Measurements from ENCODE around the gene TIMP1. TPM values are rescaled to one million over a fixed set of nuclear protein-coding genes. Genes with fewer than 3 reads are reported as not detected.
"Not testable (repeated sequence)": the region's sequence is repeated elsewhere in the genome, so short reads cannot be mapped to it uniquely, and the experiment has no call there.

Gene TIMP1
- total RNA-seq, 1 experiment from 2014 or later, result 101 TPM

DNA sequence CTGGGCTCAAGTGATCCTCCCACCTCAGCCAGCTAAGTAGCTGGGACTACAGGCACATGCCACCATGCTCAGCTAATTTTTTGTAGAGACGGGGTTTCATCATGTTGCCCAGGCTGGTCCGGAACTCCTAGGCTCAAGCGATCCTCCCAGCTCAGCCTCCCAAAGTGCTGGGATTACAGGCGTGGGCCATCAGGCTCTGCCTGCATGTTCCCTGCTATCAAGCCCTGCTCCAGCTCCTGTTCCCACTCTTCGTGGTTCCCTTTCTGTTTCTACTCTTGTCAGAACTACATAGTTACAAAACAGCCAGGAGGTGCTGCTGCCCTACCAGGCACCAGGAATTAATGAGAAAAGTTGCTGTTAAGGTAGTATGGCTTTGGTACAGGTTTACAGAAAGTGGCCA is 8.7 kb downstream of the TIMP1 start:
- in situ Hi-C loops (cut with HindIII; ENCODE audit: low pct_unique_long_range_greater_than_20kb, low sequenced_read_pairs), result no loop called here

DNA sequence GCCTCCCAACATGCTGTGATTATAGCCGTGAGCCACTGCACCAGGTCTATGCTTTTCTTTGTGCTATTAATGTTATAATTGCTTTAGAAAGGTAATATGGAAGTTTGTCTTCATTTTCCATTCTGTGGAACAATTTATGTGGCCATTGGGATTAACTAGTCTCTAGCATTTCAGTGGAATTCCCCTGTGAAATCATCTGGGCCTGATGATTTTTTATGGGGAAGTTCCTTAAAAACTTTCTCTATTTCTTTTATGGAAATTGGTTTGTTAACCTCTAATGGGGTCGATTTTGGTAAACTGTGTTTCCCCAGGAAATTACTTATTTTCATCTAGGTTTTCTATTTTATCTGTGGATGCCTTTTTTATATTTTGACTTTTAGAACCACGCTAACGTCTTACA is 11.3 kb downstream of the TIMP1 start:
- in situ Hi-C loops (cut with HindIII; ENCODE audit: low pct_unique_long_range_greater_than_20kb, low sequenced_read_pairs), result no loop called here
- no peak for DNase-seq (ENCODE audit: low read depth)

More for the DNA sequence above, 8.7 kb downstream of the TIMP1 start:
- no peak for DNase-seq (ENCODE audit: low read depth)

DNA sequence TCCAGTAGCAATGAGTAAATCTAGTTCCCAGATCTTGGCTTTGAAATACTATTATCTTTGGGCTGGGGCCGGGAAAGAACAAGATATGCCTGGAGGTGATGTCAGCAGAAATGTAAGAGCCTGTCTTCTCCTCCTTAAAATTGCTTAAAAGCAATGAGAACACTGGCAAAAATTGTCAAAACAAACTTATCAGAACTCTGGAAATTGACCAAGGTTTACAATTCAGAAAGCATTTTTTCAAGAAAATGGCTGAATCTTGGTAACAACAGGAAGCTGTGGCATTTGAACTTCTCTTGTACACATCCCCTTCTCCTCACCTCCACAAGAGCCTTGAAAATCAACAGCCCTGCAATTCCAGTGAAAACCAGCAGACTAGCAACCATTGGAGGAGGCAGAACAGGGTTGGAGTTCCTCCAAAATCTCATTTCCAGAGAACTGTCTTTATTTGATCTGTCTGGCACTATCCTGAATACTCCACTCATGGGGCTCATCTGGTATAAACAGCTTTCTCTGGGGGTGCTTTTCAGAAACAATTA is 13.5 kb downstream of the TIMP1 start:
- in situ Hi-C loops (cut with HindIII; ENCODE audit: low pct_unique_long_range_greater_than_20kb, low sequenced_read_pairs), result no loop called here
- DNase-seq (ENCODE audit: low read depth), result no peak

DNA sequence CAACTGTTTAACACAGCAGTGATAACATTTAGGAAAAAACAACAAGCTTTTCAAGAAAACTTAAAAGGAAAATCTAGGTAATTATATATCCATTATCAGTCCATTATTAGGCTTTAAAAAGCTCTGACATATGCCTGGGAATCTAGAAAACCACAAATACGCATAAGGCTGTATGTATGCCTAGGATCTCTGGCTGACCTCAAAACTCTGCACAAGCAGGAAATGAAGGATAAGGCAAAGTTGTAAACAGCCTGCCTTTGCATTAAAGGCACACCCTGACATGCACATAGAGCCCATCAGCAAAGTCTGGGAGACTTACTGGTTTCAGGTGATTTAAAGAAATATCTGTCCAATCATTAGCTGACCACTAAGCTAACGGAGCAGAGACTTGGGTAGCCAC is 14.0 kb downstream of the TIMP1 start:
- in situ Hi-C loops (cut with HindIII; ENCODE audit: low pct_unique_long_range_greater_than_20kb, low sequenced_read_pairs), result no loop called here
- no peak for DNase-seq (ENCODE audit: low read depth)

DNA sequence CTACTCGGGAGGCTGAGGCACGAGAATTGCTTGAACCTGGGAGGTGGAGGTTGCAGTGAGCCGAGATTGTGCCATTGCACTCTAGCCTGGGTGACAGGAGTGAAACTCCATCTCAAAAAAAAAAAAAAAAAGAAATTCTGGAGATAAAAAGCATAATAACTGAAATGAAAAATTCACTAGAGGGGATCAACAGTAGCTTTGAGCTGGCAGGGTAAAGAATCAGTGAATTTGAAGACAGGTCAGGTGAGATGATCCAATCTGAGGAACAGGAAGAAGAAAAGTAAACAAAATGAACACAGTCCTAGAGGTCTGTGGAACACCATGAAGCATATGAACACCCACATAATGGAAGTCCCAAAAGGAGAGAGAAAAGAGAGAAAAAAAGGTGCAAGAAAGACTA is 15.0 kb downstream of the TIMP1 start:
- in situ Hi-C loops (cut with HindIII; ENCODE audit: low pct_unique_long_range_greater_than_20kb, low sequenced_read_pairs), result no loop called here
- no peak for DNase-seq (ENCODE audit: low read depth)

DNA sequence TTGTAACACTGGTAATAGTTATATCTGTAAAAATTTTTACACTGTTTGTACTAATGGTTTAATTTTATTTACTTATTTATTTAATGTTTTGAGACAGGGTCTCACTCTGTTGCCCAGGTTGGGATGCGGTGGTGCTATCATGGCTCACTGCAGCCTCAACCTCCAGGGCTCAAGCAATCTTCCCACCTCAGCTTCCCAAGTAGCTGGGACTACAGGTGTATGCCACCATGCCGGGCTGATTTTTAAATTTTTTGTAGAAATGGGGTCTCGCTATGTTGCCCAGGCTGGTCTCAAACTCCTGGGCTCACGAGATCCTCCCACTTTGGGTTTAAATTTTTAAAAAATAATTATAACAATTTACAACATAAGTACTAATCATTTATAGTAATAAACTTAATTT is 20.9 kb downstream of the TIMP1 start:
- in situ Hi-C loops (cut with HindIII; ENCODE audit: low pct_unique_long_range_greater_than_20kb, low sequenced_read_pairs); DNase-seq (ENCODE audit: low read depth): not testable (repeated sequence)

DNA sequence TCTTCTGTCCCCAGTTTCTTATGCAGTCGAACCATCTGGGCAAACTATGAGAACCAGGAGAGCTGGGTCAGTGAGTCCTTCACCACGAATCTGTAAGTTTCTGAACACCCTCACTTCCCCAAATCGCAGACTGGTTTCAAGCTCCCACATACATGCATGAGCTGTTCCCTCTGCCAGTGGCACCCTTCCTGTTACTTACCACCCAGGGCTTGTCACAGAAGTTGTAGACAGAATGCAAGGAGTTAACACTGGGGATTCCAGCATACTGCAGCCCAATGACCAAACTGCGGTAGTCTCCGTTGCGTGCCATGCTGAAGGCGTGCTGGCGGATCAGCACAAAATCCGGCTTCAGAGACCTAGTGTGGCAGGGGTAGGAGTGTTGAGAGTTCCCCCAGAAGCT is 22.8 kb downstream of the TIMP1 start:
- no peak for DNase-seq (ENCODE audit: low read depth)
- in situ Hi-C loops (cut with HindIII; ENCODE audit: low pct_unique_long_range_greater_than_20kb, low sequenced_read_pairs), result no loop called here

DNA sequence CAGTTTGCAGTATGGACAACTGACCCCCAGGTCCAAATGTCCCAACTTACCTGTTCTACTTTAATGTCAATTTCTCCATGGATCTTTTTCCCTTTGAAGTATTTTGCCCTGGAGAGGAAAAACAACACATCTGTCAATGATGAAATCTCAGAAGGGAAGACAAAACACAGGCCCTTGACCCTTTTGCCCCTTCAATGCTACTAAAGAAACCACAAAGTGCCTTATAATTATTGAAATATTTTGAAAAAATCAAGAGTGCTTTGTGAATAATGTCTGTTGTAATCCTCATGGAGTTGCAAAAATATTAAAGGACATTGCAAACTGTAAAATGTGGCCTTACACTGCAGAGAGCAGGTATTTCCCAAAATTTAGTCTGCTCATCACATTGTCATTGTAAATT is 24.9 kb downstream of the TIMP1 start:
- in situ Hi-C loops (cut with HindIII; ENCODE audit: low pct_unique_long_range_greater_than_20kb, low sequenced_read_pairs), result no loop called here
- no peak for DNase-seq (ENCODE audit: low read depth)

DNA sequence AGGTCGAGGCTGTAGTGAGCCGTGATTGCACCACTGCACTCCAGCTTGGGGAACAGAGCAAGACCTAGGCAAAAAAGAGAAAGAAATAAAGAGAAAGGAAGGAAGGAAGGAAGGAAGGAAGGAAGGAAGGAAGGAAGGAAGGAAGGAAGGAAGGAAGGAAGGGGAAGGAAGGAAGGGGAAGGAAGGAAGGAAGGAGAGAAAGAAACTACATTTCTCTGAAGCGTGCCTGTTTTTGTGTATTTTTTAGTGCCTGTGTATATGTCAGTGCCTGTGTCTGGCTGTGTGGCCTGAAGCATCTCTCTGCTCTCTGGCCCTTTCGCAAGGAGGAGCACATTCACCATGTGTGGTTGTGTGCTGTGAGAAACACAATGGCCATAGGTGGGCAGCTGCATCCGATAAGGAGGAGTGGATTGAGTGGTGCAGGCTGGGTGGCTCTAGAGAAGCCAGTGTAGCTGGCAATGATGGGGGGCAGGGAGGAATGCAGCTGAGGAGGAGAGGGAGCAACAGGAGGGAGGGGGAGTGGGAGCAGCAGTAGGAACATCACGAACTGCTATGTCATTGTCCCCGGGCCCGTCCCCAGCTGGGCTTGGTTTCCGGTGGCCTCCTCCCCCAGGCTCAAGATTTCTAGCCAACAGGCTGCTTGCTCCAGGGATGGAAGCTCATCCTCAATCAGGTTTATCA is 26.0 kb downstream of the TIMP1 start:
- in situ Hi-C loops (cut with HindIII; ENCODE audit: low pct_unique_long_range_greater_than_20kb, low sequenced_read_pairs), result no loop called here
- DNase-seq (ENCODE audit: low read depth), result no peak

DNA sequence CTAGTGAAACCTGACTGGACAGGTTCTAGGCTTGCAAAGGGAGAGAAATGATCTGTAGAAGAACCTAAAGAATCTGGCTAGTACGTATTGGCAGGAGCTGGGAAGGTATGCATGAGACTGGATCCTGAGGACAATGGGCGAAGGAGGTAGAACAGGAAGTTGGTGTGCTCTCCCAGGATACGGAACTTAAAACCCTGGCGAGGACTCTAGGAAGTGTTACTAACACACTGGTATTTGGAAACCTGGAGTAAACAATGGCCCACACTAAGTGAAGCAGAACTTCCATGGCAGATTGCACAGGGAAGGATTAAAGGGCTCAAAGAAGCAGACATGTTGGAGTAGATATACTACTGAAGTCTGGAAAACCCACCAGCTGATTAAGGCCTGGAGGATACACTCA is 28.3 kb downstream of the TIMP1 start:
- in situ Hi-C loops (cut with HindIII; ENCODE audit: low pct_unique_long_range_greater_than_20kb, low sequenced_read_pairs), result no loop called here
- no peak for DNase-seq (ENCODE audit: low read depth)

DNA sequence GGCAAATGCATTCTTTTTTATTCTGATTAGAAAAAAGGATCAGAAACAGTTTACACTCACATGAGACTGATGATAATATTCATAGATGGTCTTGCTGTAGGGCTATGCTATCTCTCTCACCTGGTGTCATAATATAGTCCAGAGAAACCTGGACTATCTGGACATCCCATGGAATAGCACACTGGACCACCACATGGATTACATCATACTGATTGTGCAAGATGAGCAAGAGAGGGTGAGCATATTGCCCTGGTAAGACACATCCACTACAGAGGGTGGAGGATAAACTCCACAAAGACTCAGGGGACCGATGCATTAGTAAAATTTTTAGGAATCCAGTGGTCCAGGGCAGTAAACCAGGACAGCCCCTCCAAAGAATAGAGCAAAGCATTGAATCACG is 29.3 kb downstream of the TIMP1 start:
- DNase-seq (ENCODE audit: low read depth), result no peak
- in situ Hi-C loops (cut with HindIII; ENCODE audit: low pct_unique_long_range_greater_than_20kb, low sequenced_read_pairs), result no loop called here

DNA sequence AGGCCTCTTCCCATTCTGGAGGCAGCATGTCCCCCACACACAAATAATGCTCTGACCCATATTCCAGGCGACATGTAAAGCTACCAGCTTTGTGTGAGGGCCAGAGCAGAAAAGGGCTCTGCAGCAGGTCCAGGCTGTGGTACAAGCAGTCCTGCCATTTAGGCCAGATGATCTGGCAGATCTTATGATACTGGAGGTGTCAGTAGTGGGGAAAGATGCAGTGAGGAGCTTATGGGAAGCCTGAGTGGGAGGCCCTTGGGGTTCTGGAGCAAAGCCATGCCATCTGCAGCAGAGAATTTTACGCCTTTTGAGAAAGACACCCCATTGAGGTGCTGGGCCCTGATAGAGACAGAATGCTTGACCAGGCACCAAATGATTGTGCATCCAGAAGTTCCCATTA is 29.7 kb downstream of the TIMP1 start:
- DNase-seq (ENCODE audit: low read depth), result no peak
- in situ Hi-C loops (cut with HindIII; ENCODE audit: low pct_unique_long_range_greater_than_20kb, low sequenced_read_pairs), result no loop called here

DNA sequence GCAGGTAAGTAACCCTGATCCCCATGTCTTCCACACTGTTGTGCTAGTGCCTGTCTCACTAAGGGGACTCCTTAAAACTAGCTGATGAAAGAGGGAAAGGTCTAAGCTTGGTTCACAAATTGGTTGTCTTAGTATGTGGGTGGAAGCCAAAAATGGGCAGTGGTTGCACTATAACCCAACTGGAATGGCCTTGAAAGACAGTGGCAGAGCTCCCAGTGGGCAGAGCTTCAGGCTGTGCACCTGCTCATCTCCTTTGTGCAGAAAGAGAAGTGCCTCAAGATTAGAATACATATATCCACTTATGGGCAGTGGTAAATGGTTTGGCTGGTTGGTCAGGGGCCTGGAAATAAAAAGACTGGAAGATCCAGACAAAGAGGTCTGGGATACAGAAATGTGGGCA is 30.2 kb downstream of the TIMP1 start:
- in situ Hi-C loops (cut with HindIII; ENCODE audit: low pct_unique_long_range_greater_than_20kb, low sequenced_read_pairs), result no loop called here
- no peak for DNase-seq (ENCODE audit: low read depth)

DNA sequence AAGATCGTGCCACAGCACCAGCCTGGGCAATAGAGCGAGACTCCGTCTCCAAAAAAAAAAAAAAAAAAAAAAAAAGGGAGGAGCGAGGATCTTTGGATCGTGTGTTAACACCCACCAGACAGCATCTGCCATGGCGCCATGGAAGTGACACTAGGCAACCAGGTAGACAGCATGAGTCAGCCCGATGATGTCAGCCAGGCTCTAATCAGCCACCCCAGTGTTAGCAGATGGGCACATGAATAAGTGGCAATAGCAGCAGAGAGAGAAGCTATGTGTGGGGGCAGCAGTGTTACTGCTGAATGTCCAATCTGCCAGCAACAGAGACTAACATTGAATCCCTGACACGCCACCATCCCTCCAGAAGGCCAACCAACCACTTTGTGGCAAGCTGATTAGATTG is 30.8 kb downstream of the TIMP1 start:
- in situ Hi-C loops (cut with HindIII; ENCODE audit: low pct_unique_long_range_greater_than_20kb, low sequenced_read_pairs), result no loop called here
- no peak for DNase-seq (ENCODE audit: low read depth)

DNA sequence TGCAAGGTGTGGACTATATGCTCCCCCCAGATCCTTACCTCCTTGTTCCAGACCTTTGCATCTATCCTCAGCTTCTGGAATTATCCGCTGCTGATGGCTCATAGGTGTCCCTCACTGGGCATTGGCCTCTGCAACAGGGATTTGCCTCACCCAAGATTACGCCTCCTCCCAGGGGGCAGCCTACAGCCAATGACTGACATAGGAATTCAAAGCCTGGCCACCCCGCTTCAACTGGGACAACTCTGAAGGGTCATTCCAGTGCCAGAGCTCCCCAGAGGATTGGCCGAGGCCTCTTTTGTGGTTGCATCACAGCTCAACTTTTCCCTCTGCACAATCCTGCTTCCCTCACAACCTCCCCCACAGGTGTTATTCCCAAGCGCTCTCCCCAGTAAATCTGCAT is 32.4 kb downstream of the TIMP1 start:
- in situ Hi-C loops (cut with HindIII; ENCODE audit: low pct_unique_long_range_greater_than_20kb, low sequenced_read_pairs), result no loop called here
- DNase-seq (ENCODE audit: low read depth), result no peak

DNA sequence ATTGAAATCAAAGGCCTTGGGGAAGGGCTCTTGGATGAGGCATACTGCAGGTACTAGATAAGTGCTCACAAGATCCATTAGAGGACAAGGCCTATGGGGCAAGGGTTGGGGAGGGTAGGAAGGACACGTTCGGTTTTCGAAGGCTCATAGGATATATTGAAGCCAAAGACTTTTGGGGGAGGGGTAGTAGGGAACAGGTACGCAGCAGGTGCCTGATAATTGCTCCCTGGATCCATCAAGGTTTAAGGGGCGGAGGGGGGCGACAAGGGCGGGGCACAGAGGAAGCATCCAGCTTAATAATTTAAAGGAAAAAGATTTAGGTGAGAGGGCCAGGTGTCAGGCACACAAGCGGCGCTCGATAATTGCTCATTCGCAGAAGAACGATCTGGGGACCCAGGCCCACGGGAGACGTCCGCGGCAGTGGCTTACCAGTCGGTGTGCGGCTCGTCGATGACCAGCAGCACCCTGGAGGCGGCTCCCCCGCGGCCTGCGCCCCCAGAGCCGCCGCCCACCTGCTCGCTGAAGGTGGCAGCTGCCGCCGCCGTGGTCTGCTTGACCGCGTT is 36.8 kb downstream of the TIMP1 start:
- in situ Hi-C loops (cut with HindIII; ENCODE audit: low pct_unique_long_range_greater_than_20kb, low sequenced_read_pairs), result no loop called here
- no peak for DNase-seq (ENCODE audit: low read depth)

DNA sequence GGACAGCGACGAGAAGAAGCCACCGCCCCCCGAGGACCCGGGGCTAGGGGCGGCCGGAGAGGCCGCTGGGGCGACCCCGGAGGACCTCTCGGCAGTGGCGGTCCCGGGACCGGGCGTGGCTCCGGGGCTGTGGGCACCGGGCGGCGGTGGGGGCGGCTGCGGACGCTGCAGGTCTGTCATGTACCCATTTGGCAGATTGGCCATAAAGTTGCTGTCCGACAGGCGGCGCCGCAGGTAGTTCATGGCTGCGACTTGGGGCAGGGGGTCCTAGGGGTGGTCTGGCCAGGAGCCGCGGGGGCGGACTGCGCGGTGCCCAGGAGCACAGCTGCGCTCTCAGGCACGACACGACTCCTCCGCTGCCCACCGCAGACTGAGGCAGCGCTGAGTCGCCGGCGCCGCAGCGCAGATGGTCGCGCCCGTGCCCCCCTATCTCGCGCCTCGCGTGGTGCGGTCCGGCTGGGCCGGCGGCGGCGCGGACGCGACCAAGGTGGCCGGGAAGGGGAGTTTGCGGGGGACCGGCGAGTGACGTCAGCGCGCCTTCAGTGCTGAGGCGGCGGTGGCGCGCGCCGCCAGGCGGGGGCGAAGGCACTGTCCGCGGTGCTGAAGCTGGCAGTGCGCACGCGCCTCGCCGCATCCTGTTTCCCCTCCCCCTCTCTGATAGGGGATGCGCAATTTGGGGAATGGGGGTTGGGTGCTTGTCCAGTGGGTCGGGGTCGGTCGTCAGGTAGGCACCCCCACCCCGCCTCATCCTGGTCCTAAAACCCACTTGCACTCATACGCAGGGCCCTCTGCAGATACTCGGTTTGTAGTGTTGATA is 37.5 kb downstream of the TIMP1 start, which contains the start of gene SYN1:
SYN1 (minus strand) TSS at position 372 of the 817 bp plus-strand sequence; CDS start at position 243, 129 bp downstream.
- in situ Hi-C loops (cut with HindIII; ENCODE audit: low pct_unique_long_range_greater_than_20kb, low sequenced_read_pairs), result no loop called here
- DNase-seq (ENCODE audit: low read depth), result peak; percentile 72

DNA sequence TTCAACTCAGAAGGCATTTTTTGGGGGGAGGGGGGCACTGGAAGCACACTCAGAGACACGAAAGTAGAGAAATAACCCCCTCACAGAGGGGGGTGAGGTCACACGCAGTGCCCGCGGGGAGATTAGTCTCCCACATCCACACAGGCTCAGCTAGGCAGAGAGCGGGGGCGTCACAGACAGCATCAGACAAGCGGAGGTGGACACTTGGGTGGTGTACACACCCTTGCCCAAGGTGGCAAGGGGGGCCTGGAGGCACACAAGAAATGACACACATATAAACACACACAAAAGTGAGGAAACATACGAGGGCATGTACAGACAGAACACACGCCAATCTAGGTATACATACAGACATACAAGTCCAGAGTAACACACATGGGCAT is 38.1 kb downstream of the TIMP1 start:
- in situ Hi-C loops (cut with HindIII; ENCODE audit: low pct_unique_long_range_greater_than_20kb, low sequenced_read_pairs), result no loop called here
- no peak for DNase-seq (ENCODE audit: low read depth)

DNA sequence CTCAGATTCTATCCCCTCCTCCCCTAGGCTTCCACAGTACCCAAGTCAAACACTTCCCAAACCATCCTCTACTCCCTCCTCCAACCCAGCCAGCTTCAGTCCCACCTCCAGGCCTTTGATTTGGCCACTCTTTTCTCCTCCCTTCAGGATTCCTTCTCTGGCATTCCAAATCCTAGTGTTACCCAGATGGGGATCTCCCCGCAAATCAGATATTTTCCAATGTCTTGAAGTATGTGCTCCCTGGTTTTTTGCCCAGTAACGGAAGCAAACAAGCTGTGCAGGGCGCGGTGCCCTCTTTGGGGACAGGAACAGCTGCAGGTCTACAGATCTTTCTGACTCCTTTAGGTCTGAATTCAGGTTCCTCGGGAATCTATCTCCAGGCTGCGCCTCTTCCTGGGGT is 39.6 kb downstream of the TIMP1 start:
- in situ Hi-C loops (cut with HindIII; ENCODE audit: low pct_unique_long_range_greater_than_20kb, low sequenced_read_pairs), result no loop called here
- DNase-seq (ENCODE audit: low read depth), result no peak
